Right lobe of liver (tissue), 4 donors: ENCODE measurements around the gene TLX3.

Experiments
- POLR2A ChIP-seq: fragments of 450-650 bp; IDR thresholded peaks from one replicate; pipeline ENCODE4 v1.6.1; 2017; ENCODE audit warnings: antibody characterized with exemption, mild to moderate bottlenecking
- TF ChIP-seq, protein P1 (sequence below), 4 donors: fragments of 200-600 bp in 3 of 4; fragments of 450-650 bp in 1 of 4; IDR thresholded peaks; one replicate each; pipeline versions ENCODE4 v1.5.1 to v1.8.0; 2016 to 2022; ENCODE audit warnings: antibody characterized with exemption in 4 of 4, mild to moderate bottlenecking in 2 of 4
- donor health status: DM: no; HTN: no; CAD: no.
- donor health status: DM: no; HTN: no; CAD: no.
- donor health status: DM: no; HTN: yes; CAD: no.

DNA sequence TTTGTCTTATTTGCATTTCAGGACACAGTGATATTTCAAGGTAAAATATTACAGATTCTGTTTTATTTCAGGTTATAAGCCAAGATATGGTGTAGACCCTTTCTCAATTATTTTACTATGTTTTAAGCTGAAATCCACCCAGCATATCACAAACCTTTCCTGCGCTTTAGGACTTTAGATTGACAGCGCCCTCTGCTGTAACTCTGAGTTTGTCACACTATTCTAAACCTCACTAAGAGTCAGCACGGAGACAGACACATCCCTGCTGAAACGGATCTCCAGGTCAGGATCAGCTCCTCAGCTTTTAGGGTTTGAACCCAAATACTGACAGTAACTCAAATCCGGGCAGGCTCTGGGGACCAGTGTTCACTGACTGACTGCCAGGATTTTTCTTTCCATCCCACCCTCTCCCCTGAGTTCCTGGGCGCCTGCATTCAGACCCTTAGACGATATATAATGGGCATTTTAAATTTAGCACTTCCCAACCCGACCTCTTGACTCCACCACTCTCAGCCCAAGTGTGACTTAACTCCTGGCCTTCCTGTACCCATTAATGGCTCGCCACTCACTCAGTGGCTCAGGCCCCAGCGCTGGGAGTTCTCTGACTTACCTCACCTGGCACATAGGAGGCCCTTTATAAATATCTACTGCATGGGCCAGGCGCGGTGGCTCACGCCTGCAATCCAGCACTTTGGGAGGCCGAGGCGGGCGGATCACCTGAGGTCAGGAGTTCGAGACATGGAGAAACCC is 33.5 kb downstream of the TLX3 start:
- TF ChIP-seq, protein P1, sequence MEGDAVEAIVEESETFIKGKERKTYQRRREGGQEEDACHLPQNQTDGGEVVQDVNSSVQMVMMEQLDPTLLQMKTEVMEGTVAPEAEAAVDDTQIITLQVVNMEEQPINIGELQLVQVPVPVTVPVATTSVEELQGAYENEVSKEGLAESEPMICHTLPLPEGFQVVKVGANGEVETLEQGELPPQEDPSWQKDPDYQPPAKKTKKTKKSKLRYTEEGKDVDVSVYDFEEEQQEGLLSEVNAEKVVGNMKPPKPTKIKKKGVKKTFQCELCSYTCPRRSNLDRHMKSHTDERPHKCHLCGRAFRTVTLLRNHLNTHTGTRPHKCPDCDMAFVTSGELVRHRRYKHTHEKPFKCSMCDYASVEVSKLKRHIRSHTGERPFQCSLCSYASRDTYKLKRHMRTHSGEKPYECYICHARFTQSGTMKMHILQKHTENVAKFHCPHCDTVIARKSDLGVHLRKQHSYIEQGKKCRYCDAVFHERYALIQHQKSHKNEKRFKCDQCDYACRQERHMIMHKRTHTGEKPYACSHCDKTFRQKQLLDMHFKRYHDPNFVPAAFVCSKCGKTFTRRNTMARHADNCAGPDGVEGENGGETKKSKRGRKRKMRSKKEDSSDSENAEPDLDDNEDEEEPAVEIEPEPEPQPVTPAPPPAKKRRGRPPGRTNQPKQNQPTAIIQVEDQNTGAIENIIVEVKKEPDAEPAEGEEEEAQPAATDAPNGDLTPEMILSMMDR (IDR thresholded peaks at IDR 0.05), result peak; percentile 61 to 65 (median 62)
- TF ChIP-seq POLR2A, result no peak
